ENCODE measurements around the gene ZNF587B. TPM values are rescaled to one million over a fixed set of nuclear protein-coding genes. Genes with fewer than 3 reads are reported as not detected.

ZNF587B gene
- total RNA-seq, 3 donors from 2014 or later (not counting 1 experiment from before 2014, with no cell fraction given): 23.4 to 25.7 (median 23.9) TPM

- H3K36me3 ChIP-seq (ENCODE audit: control insufficient read depth, insufficient read depth, low read length): peaks cover 2% of the 10 kb centered on the region
- H3K27me3 ChIP-seq (ENCODE audit: control insufficient read depth, insufficient read depth, low read length): no peaks in the 10 kb centered on the region
- H3K9me3 ChIP-seq (ENCODE audit: control insufficient read depth, insufficient read depth, low read length): no peaks in the 10 kb centered on the region
- Mint-ChIP-seq H3K4me3 (peak within 1 kb of the TSS; percentile 97), H3K36me3 (peaks cover under 1% of the 10 kb centered on the region), H3K4me1 (peaks cover 25% of the 10 kb centered on the region in 2 donors), H3K9me3 (no peaks in the 10 kb centered on the region), H3K27me3 (ENCODE audit: low read depth in 2 of 2) (no peaks in the 10 kb centered on the region), H3K27ac (peak within 1 kb of the TSS; percentile 93 to 97)
- intact Hi-C loops (cut with micrococcal nuclease): loop anchor here (1.0 to 5.0 kb wide), 2 partner anchors 45 to 132 kb away; partner anchors contain the start of genes ZNF551 and ZNF586
- under 1% methylated on average over 50 of the region's 50 CpGs for WGBS (ENCODE audit: insufficient coverage)
- peak; percentile 82 to 93 (median 84) for ATAC-seq
- no peak for TF ChIP-seq CTCF (IDR thresholded peaks at IDR 0.05)
- DNase-seq: peak; percentile 68 to 92
- H3K27ac ChIP-seq (ENCODE audit: low read length): peak within 1 kb of the TSS; percentile 70
- peak within 1 kb of the TSS; percentile 95 for H3K4me3 ChIP-seq (ENCODE audit: low read length)
- peaks cover 23% of the 10 kb centered on the region for H3K4me1 ChIP-seq (ENCODE audit: control insufficient read depth, insufficient read depth, low read length)
Measured at GRCh38 chr19:57814505-57815246, 15.4 kb upstream of the ZNF587B start, which contains the start of gene ZNF552. ZNF552 (minus strand) TSS chr19:57814913; CDS start chr19:57814743, 170 bp downstream.

- peak overlapping the region; percentile 97 for H3K4me3 Mint-ChIP-seq
- H3K36me3 Mint-ChIP-seq: no peaks in the 10 kb centered on the region
- H3K4me1 Mint-ChIP-seq: peaks cover 32 to 33% of the 10 kb centered on the region in 2 donors
- H3K27ac ChIP-seq (ENCODE audit: low read length): peak overlapping the region; percentile 70
- intact Hi-C loops (cut with micrococcal nuclease): no loop called here
- no peak for TF ChIP-seq CTCF (IDR thresholded peaks at IDR 0.05)
- H3K27me3 ChIP-seq (ENCODE audit: control insufficient read depth, insufficient read depth, low read length): no peaks in the 10 kb centered on the region
- no peaks in the 10 kb centered on the region for H3K9me3 ChIP-seq (ENCODE audit: control insufficient read depth, insufficient read depth, low read length)
- peaks cover 30% of the 10 kb centered on the region for H3K4me1 ChIP-seq (ENCODE audit: control insufficient read depth, insufficient read depth, low read length)
- H3K27me3 Mint-ChIP-seq (ENCODE audit: low read depth in 2 of 2): no peaks in the 10 kb centered on the region
- DNase-seq: no peak
- no peaks in the 10 kb centered on the region for H3K9me3 Mint-ChIP-seq
- H3K27ac Mint-ChIP-seq: peak overlapping the region; percentile 93 to 97
- WGBS (ENCODE audit: insufficient coverage): 92% methylated on average over 17 of the region's 17 CpGs
- no peak for ATAC-seq
- H3K36me3 ChIP-seq (ENCODE audit: control insufficient read depth, insufficient read depth, low read length): no peaks in the 10 kb centered on the region
- H3K4me3 ChIP-seq (ENCODE audit: low read length): peak overlapping the region; percentile 95
Measured at GRCh38 chr19:57815247-57816075, 14.6 kb upstream of the ZNF587B start.

- H3K27me3 ChIP-seq (ENCODE audit: control insufficient read depth, insufficient read depth, low read length): no peaks in the 10 kb centered on the region
- no peaks in the 10 kb centered on the region for H3K9me3 ChIP-seq (ENCODE audit: control insufficient read depth, insufficient read depth, low read length)
- ATAC-seq (no peak), DNase-seq (no peak)
- H3K4me1 ChIP-seq (ENCODE audit: control insufficient read depth, insufficient read depth, low read length): peaks cover 35% of the 10 kb centered on the region
- H3K4me3 ChIP-seq (ENCODE audit: low read length): no peak overlapping the region
- Mint-ChIP-seq H3K27ac (no peak overlapping the region), H3K27me3 (ENCODE audit: low read depth in 2 of 2) (no peaks in the 10 kb centered on the region), H3K9me3 (no peaks in the 10 kb centered on the region), H3K36me3 (no peaks in the 10 kb centered on the region), H3K4me1 (peaks cover 40 to 42% of the 10 kb centered on the region in 2 donors), H3K4me3 (no peak overlapping the region)
- 92% methylated on average over 7 of the region's 7 CpGs for WGBS (ENCODE audit: insufficient coverage)
- H3K27ac ChIP-seq (ENCODE audit: low read length): no peak overlapping the region
- H3K36me3 ChIP-seq (ENCODE audit: control insufficient read depth, insufficient read depth, low read length): no peaks in the 10 kb centered on the region
- intact Hi-C loops (cut with micrococcal nuclease): no loop called here
- no peak for TF ChIP-seq CTCF (IDR thresholded peaks at IDR 0.05)
Measured at GRCh38 chr19:57816652-57817051, 13.4 kb upstream of the ZNF587B start.
